22Rv1 (cell line): ENCODE results near the gene TMC3.

Experiments used
- H3K27ac ChIP-seq: fragments of 450-650 bp; 2 replicates; pipeline ENCODE4 v1.5.1; 2017
- CTCF ChIP-seq: fragments of 450-650 bp; IDR thresholded peaks from 2 replicates; pipeline ENCODE4 v1.5.1; 2017; ENCODE audit warnings: mild to moderate bottlenecking
- ZFX ChIP-seq: fragments of 450-650 bp; IDR thresholded peaks from 2 replicates; pipeline ENCODE4 v1.6.1; 2017; ENCODE audit warnings: antibody characterized with exemption, borderline replicate concordance

Gene TMC3

GRCh38 chr15:81376231-81376630 lies 2.2 kb upstream of the TMC3 start:
- TF ChIP-seq ZFX (no peak), CTCF (no peak)
- H3K27ac ChIP-seq, result no peak overlapping the region

- TF ChIP-seq CTCF (no peak), ZFX (no peak)
- H3K27ac ChIP-seq, result no peak overlapping the region
These were observed 1.4 kb upstream of the TMC3 start for GRCh38 chr15:81375461-81375860.

- H3K27ac ChIP-seq, result no peak overlapping the region
- TF ChIP-seq CTCF (no peak), ZFX (no peak)
These were observed 837 bp downstream of the TMC3 start for GRCh38 chr15:81373176-81373575.

GRCh38 chr15:81372575-81372974 lies 1.4 kb downstream of the TMC3 start:
- no peak overlapping the region for H3K27ac ChIP-seq
- TF ChIP-seq ZFX (no peak), CTCF (no peak)

GRCh38 chr15:81363718-81364500 lies 10.1 kb downstream of the TMC3 start:
- no peak for TF ChIP-seq CTCF
- TF ChIP-seq ZFX, result no peak
- H3K27ac ChIP-seq, result no peak overlapping the region

GRCh38 chr15:81363276-81363675 lies 10.7 kb downstream of the TMC3 start:
- H3K27ac ChIP-seq, result no peak overlapping the region
- TF ChIP-seq ZFX (no peak), CTCF (no peak)

GRCh38 chr15:81362790-81363189 lies 11.2 kb downstream of the TMC3 start:
- TF ChIP-seq ZFX, result no peak
- TF ChIP-seq CTCF, result no peak
- no peak overlapping the region for H3K27ac ChIP-seq
